HEK293 (cell line): ENCODE data around the gene CEP44.

Source experiments
- CTCF ChIA-PET: fragments of 350-600 bp; formaldehyde crosslinking; extraction: SDS; loops from one replicate; lab custom pipeline; 2021; ENCODE audit warnings: antibody characterized with exemption; lab: Yijun Ruan, JAX
- POLR2A ChIA-PET: fragments of 300-600 bp; formaldehyde crosslinking; extraction: SDS; loops from one replicate; lab custom pipeline; 2020; ENCODE audit warnings: antibody characterized with exemption, inconsistent platforms; lab: Yijun Ruan, JAX
- H3K27ac ChIP-seq: fragments of 200-500 bp; sonication (Bioruptor generic); 2 replicates; pipeline ENCODE4 v1.5.1; 2014; ENCODE audit warnings: low read depth, low read length, control low read depth, inconsistent platforms; ENCODE audit errors: extremely low read depth
- H3K36me3 ChIP-seq, 2 experiments: fragments of 200-500 bp in 1 of 2; sonication (Bioruptor generic) in 1 of 2; 1 replicate in 1 of 2; 2 replicates in 1 of 2; pipeline ENCODE4 v1.5.1; 2014 to 2017; ENCODE audit warnings: inconsistent platforms in 2 of 2, low read length in 2 of 2; ENCODE audit not compliant: control insufficient read depth in 2 of 2, insufficient read depth in 1 of 2
- H3K4me1 ChIP-seq: fragments of 200-500 bp; sonication (Bioruptor generic); 2 replicates; pipeline ENCODE4 v1.5.1; 2014; ENCODE audit warnings: mild to moderate bottlenecking, low read length, inconsistent platforms; ENCODE audit not compliant: control insufficient read depth, insufficient read depth
- H3K4me3 ChIP-seq: 2 replicates; pipeline ENCODE4 v1.5.1; 2011; ENCODE audit warnings: low read depth, mild to moderate bottlenecking, control low read depth, low read length, moderate library complexity
- H3K9me3 ChIP-seq: fragments of 200-500 bp; sonication (Bioruptor generic); 2 replicates; pipeline ENCODE4 v1.5.1; 2014; ENCODE audit warnings: low read depth, low read length, inconsistent platforms; ENCODE audit not compliant: control insufficient read depth, insufficient read depth
- BCL11A ChIP-seq: fragments of 450-650 bp; formaldehyde crosslinking; IDR thresholded peaks from 2 replicates; pipeline ENCODE4 v1.5.1; 2016; ENCODE audit warnings: low read depth, missing biosample characterization, missing genetic modification characterization
- BCL11B ChIP-seq: fragments of 450-650 bp; formaldehyde crosslinking; IDR thresholded peaks from 2 replicates; pipeline ENCODE4 v1.5.1; 2016; ENCODE audit warnings: low read depth, missing biosample characterization, missing genetic modification characterization
- GFI1B ChIP-seq: fragments of 450-650 bp; formaldehyde crosslinking; IDR thresholded peaks from 2 replicates; pipeline ENCODE4 v1.5.1; 2016; ENCODE audit warnings: missing biosample characterization, missing genetic modification characterization
- GLI4 ChIP-seq: fragments of 450-650 bp; formaldehyde crosslinking; IDR thresholded peaks from 2 replicates; pipeline ENCODE4 v1.5.1; 2016; ENCODE audit warnings: missing biosample characterization, missing genetic modification characterization
- HIC1 ChIP-seq: fragments of 450-650 bp; formaldehyde crosslinking; IDR thresholded peaks from 2 replicates; pipeline ENCODE4 v1.5.1; 2016; ENCODE audit warnings: missing biosample characterization, missing genetic modification characterization
- HOXC10 ChIP-seq: sonication (generic); formaldehyde crosslinking; IDR thresholded peaks from 2 replicates; pipeline ENCODE4 v1.8.1; 2023; ENCODE audit warnings: mild to moderate bottlenecking, missing genetic modification reagents
- MZF1 ChIP-seq: fragments of 450-650 bp; formaldehyde crosslinking; IDR thresholded peaks from 2 replicates; pipeline ENCODE4 v1.5.1; 2017; ENCODE audit warnings: missing biosample characterization, missing genetic modification characterization, borderline replicate concordance
- RBAK ChIP-seq: fragments of 450-650 bp; formaldehyde crosslinking; IDR thresholded peaks from 2 replicates; pipeline ENCODE4 v1.5.1; 2016; ENCODE audit warnings: missing biosample characterization, missing genetic modification characterization
- REST ChIP-seq: fragments of 450-650 bp; formaldehyde crosslinking; IDR thresholded peaks from 2 replicates; pipeline ENCODE4 v1.5.1; 2016; ENCODE audit warnings: missing biosample characterization, missing genetic modification characterization
- SCRT2 ChIP-seq: fragments of 450-650 bp; formaldehyde crosslinking; IDR thresholded peaks from 2 replicates; pipeline ENCODE4 v1.5.1; 2016; ENCODE audit warnings: missing biosample characterization, missing genetic modification characterization
- SETDB1 ChIP-seq: IDR thresholded peaks from one replicate; pipeline ENCODE4 v1.6.1; 2017; ENCODE audit warnings: mild to moderate bottlenecking, low read length, moderate library complexity, mixed read lengths; ENCODE audit not compliant: insufficient read length
- ZBTB44 ChIP-seq: fragments of 450-650 bp; IDR thresholded peaks from 2 replicates; pipeline ENCODE4 v1.5.1; 2018; ENCODE audit warnings: missing biosample characterization, mild to moderate bottlenecking, missing genetic modification characterization
- ZBTB48 ChIP-seq: fragments of 450-650 bp; formaldehyde crosslinking; IDR thresholded peaks from 2 replicates; pipeline ENCODE4 v1.5.1; 2016; ENCODE audit warnings: missing biosample characterization, missing genetic modification characterization
- ZFP41 ChIP-seq: fragments of 450-650 bp; formaldehyde crosslinking; IDR thresholded peaks from 2 replicates; pipeline ENCODE4 v1.5.1; 2016; ENCODE audit warnings: missing biosample characterization, missing genetic modification characterization, borderline replicate concordance
- ZFP69B ChIP-seq: fragments of 450-650 bp; formaldehyde crosslinking; IDR thresholded peaks from 2 replicates; pipeline ENCODE4 v1.5.1; 2016; ENCODE audit warnings: missing biosample characterization, missing genetic modification characterization
- ZNF114 ChIP-seq: fragments of 450-650 bp; formaldehyde crosslinking; IDR thresholded peaks from 2 replicates; pipeline ENCODE4 v1.5.0; 2017; ENCODE audit warnings: missing biosample characterization, missing genetic modification characterization
- ZNF292 ChIP-seq: fragments of 450-650 bp; formaldehyde crosslinking; IDR thresholded peaks from 2 replicates; pipeline ENCODE4 v1.5.1; 2016; ENCODE audit warnings: low read depth, missing biosample characterization, missing genetic modification characterization, borderline replicate concordance
- ZNF391 ChIP-seq: fragments of 450-650 bp; formaldehyde crosslinking; IDR thresholded peaks from 2 replicates; pipeline ENCODE4 v1.5.1; 2016; ENCODE audit warnings: low read depth, missing biosample characterization, missing genetic modification characterization, borderline replicate concordance
- ZNF404 ChIP-seq: fragments of 450-650 bp; formaldehyde crosslinking; IDR thresholded peaks from 2 replicates; pipeline ENCODE4 v1.5.1; 2017; ENCODE audit warnings: missing biosample characterization, missing genetic modification characterization
- ZNF501 ChIP-seq: fragments of 450-650 bp; formaldehyde crosslinking; IDR thresholded peaks from 2 replicates; pipeline ENCODE4 v1.5.1; 2016; ENCODE audit warnings: missing biosample characterization, missing genetic modification characterization
- ZNF560 ChIP-seq: fragments of 450-650 bp; formaldehyde crosslinking; IDR thresholded peaks from 2 replicates; pipeline ENCODE4 v1.5.1; 2017; ENCODE audit warnings: missing biosample characterization, missing genetic modification characterization, borderline replicate concordance
- ZNF629 ChIP-seq: fragments of 450-650 bp; formaldehyde crosslinking; IDR thresholded peaks from 2 replicates; pipeline ENCODE4 v1.5.1; 2017; ENCODE audit warnings: missing biosample characterization, missing genetic modification characterization
- ZNF658 ChIP-seq: fragments of 450-650 bp; formaldehyde crosslinking; IDR thresholded peaks from 2 replicates; pipeline ENCODE4; 2016; ENCODE audit warnings: missing biosample characterization, missing genetic modification characterization
- ZNF701 ChIP-seq: fragments of 450-650 bp; formaldehyde crosslinking; IDR thresholded peaks from 2 replicates; pipeline ENCODE4 v1.5.1; 2016; ENCODE audit warnings: missing biosample characterization, missing genetic modification characterization
- ZNF768 ChIP-seq: fragments of 450-650 bp; formaldehyde crosslinking; IDR thresholded peaks from 2 replicates; pipeline ENCODE4 v1.5.1; 2018; ENCODE audit warnings: missing biosample characterization, mild to moderate bottlenecking, missing genetic modification characterization
- ZSCAN23 ChIP-seq: fragments of 450-650 bp; formaldehyde crosslinking; IDR thresholded peaks from 2 replicates; pipeline ENCODE4 v1.5.1; 2016; ENCODE audit warnings: missing biosample characterization, missing genetic modification characterization

CEP44 gene

GRCh38 chr4:174324725-174325124 lies 41.0 kb downstream of the CEP44 start:
- CTCF ChIA-PET = no interaction called here
- Histone ChIP-seq H3K27ac (no peak overlapping the region), H3K4me3 (no peak overlapping the region), H3K9me3 (no peaks in the 10 kb centered on the region), H3K4me1 (no peaks in the 10 kb centered on the region), H3K36me3 (peaks cover 0 to 10% of the 10 kb centered on the region in 2 experiments; a peak in 1 of 3 replicates)
- POLR2A ChIA-PET = no interaction called here
- TF ChIP-seq ZNF560 (no peak), ZSCAN23 (no peak), SETDB1 (no peak), ZBTB48 (no peak), GFI1B (no peak), ZNF658 (tag by site-specific recombination) (no peak), ZNF404 (tag by site-specific recombination) (no peak), RBAK (tag by site-specific recombination) (no peak), ZNF292 (tag by site-specific recombination) (no peak), ZNF501 (tag by site-specific recombination) (no peak), SCRT2 (tag by site-specific recombination) (no peak), ZBTB44 (no peak), ZNF114 (no peak), ZNF391 (tag by site-specific recombination) (no peak), HIC1 (tag by site-specific recombination) (no peak), GLI4 (tag by site-specific recombination) (no peak), ZFP41 (tag by site-specific recombination) (no peak)
- TF ChIP-seq, all 188 proteins: peak for 0

GRCh38 chr4:174332741-174333493 lies 49.2 kb downstream of the CEP44 start:
- ChIA-PET POLR2A (no interaction called here), CTCF (no interaction called here)
- H3K9me3 ChIP-seq = no peaks in the 10 kb centered on the region
- no peak for TF ChIP-seq BCL11B (tag by site-specific recombination)
- TF ChIP-seq, all 188 proteins: peak for 0
- H3K4me3 ChIP-seq = no peak overlapping the region
- no peaks in the 10 kb centered on the region for H3K4me1 ChIP-seq
- H3K27ac ChIP-seq = no peak overlapping the region
- peaks cover 0 to 3% of the 10 kb centered on the region in 2 experiments; a peak in 1 of 3 replicates for H3K36me3 ChIP-seq

GRCh38 chr4:174334628-174335027 lies 50.9 kb downstream of the CEP44 start:
- POLR2A ChIA-PET = no interaction called here
- Histone ChIP-seq H3K4me3 (no peak overlapping the region), H3K36me3 (peaks cover 0 to 3% of the 10 kb centered on the region in 2 experiments; a peak in 1 of 3 replicates), H3K9me3 (no peaks in the 10 kb centered on the region), H3K27ac (no peak overlapping the region), H3K4me1 (no peaks in the 10 kb centered on the region)
- CTCF ChIA-PET = no interaction called here
- TF ChIP-seq REST (no peak), HOXC10 (CRISPR knock-in tag) (no peak), ZNF768 (no peak), ZNF629 (tag by site-specific recombination) (no peak), MZF1 (tag by site-specific recombination) (no peak), ZNF701 (tag by site-specific recombination) (no peak), BCL11A (tag by site-specific recombination) (no peak), ZFP69B (tag by site-specific recombination) (no peak)
